GM23338 (cell line): Measurements from ENCODE around the gene GALNT7. TPM values are rescaled to one million over a fixed set of nuclear protein-coding genes. Genes with fewer than 3 reads are reported as not detected.

ENCODE experiments used
- ATAC-seq: fragments of 200-7000 bp; cut with Tn5 transposase; 3 replicates; pipeline ENCODE4 v1.9.1; 2020
- DNase-seq: peaks from one replicate; pipeline ENCODE4 v3.0.0-alpha.2; 2015; ENCODE audit warnings: low spot score
- H2AFZ ChIP-seq: fragments of 200-600 bp; sonication (generic); 2 replicates; pipeline ENCODE4 v1.8.0; 2016; ENCODE audit warnings: antibody characterized with exemption, mild to moderate bottlenecking, moderate library complexity
- H3F3A ChIP-seq: fragments of 200-600 bp; sonication (generic); replicated peaks from 2 replicates; pipeline ENCODE4 v1.8.0; 2017; ENCODE audit warnings: antibody characterized with exemption, mixed run types, low read depth
- H3K27ac ChIP-seq: fragments of 200-600 bp; sonication (generic); 2 replicates; pipeline ENCODE4 v1.6.1; 2016; ENCODE audit warnings: low read depth
- H3K27me3 ChIP-seq: fragments of 200-600 bp; sonication (generic); 2 replicates; pipeline ENCODE4 v1.8.0; 2016; ENCODE audit warnings: mild to moderate bottlenecking, mixed run types, moderate library complexity; ENCODE audit not compliant: insufficient read depth
- H3K36me3 ChIP-seq: fragments of 200-600 bp; sonication (generic); 2 replicates; pipeline ENCODE4 v1.8.0; 2016; ENCODE audit warnings: mild to moderate bottlenecking; ENCODE audit not compliant: insufficient read depth
- H3K4me1 ChIP-seq: fragments of 200-600 bp; sonication (generic); 2 replicates; pipeline ENCODE4 v1.8.0; 2016; ENCODE audit warnings: mild to moderate bottlenecking, moderate library complexity; ENCODE audit not compliant: insufficient read depth
- H3K4me2 ChIP-seq: fragments of 200-600 bp; sonication (generic); 2 replicates; pipeline ENCODE4 v1.7.1; 2017; ENCODE audit warnings: mixed run types
- H3K4me3 ChIP-seq: fragments of 200-600 bp; sonication (generic); 2 replicates; pipeline ENCODE4 v1.6.1; 2016; ENCODE audit warnings: mixed run types
- H3K79me2 ChIP-seq: fragments of 200-600 bp; sonication (generic); replicated peaks from 2 replicates; pipeline ENCODE4 v1.8.0; 2017; ENCODE audit warnings: mild to moderate bottlenecking; ENCODE audit not compliant: insufficient read depth
- H3K9me2 ChIP-seq: fragments of 200-600 bp; sonication (generic); 2 replicates; pipeline ENCODE4 v1.8.0; 2017; ENCODE audit not compliant: insufficient read depth
- H4K20me1 ChIP-seq: fragments of 200-600 bp; sonication (generic); replicated peaks from 2 replicates; pipeline ENCODE4 v1.8.0; 2017; ENCODE audit warnings: mild to moderate bottlenecking; ENCODE audit not compliant: insufficient read depth
- H3K27ac Mint-ChIP-seq: 2 replicates; pipeline ENCODE4 v1.8.0; 2020; ENCODE audit warnings: inconsistent platforms, mild to moderate bottlenecking, moderate library complexity, mixed read lengths
- H3K27me3 Mint-ChIP-seq: 3 replicates; pipeline ENCODE4 v1.8.0; 2022; ENCODE audit warnings: low read depth, mild to moderate bottlenecking, moderate library complexity, mixed read lengths, inconsistent platforms; ENCODE audit not compliant: insufficient read depth, poor library complexity
- H3K36me3 Mint-ChIP-seq: 3 replicates; pipeline ENCODE4 v1.8.0; 2021; ENCODE audit warnings: low read depth, mild to moderate bottlenecking, inconsistent platforms, moderate library complexity, mixed read lengths
- H3K4me1 Mint-ChIP-seq: 3 replicates; pipeline ENCODE4 v1.8.0; 2020; ENCODE audit warnings: mild to moderate bottlenecking, inconsistent platforms, mixed read lengths
- H3K4me3 Mint-ChIP-seq: 3 replicates; pipeline ENCODE4 v1.8.0; 2021; ENCODE audit warnings: moderate library complexity, mild to moderate bottlenecking, inconsistent platforms, mixed read lengths
- H3K9me3 Mint-ChIP-seq: 3 replicates; pipeline ENCODE4 v1.8.0; 2020; ENCODE audit warnings: moderate library complexity, mild to moderate bottlenecking, inconsistent platforms, mixed read lengths
- CTCF ChIP-seq, 2 experiments: fragments of 200-600 bp in 1 of 2; sonication (generic) in 1 of 2; conservative IDR thresholded peaks; 2 replicates each; pipeline versions ENCODE4 v1.5.1 to v1.6.1; 2016 to 2017; ENCODE audit warnings: antibody characterized with exemption in 2 of 2, low read depth in 2 of 2, mild to moderate bottlenecking in 2 of 2, moderate library complexity in 1 of 2
- NANOG ChIP-seq: IDR thresholded peaks from 2 replicates; pipeline ENCODE4 v1.6.1; 2016; ENCODE audit warnings: antibody characterized with exemption, borderline replicate concordance
- ZNF462 ChIP-seq: fragments of 250-450 bp; sonication (Bioruptor Pico); IDR thresholded peaks from 2 replicates; pipeline ENCODE4 v1.5.0; 2020; ENCODE audit warnings: mild to moderate bottlenecking, moderate library complexity
- polyA plus RNA-seq: library from polyadenylated mRNA; unstranded; fragments of >200 nt; fragmentation: Nextera tagmentation; extraction: Ambion mirVana; gene quantifications from 2 replicates; pipeline ENCODE4 v1.2.1, GENCODE V29; 2016
- total RNA-seq: library from RNA; depleted of rRNA; stranded (reverse); fragments of >200 nt; shearing (Covaris generic); gene quantifications from 2 replicates; pipeline ENCODE4 v1.2.3, GENCODE V29; 2014

Gene GALNT7
- total and polyA plus RNA-seq, 2 experiments from 2014 or later: 31.8 to 72.2 TPM

GRCh38 chr4:173318240-173318639, 149.6 kb downstream of the GALNT7 start (continued):
- TF ChIP-seq ZNF462 (CRISPR knock-in tag): no peak

GRCh38 chr4:173318648-173319211, 150.1 kb downstream of the GALNT7 start:
- no peaks in the 10 kb centered on the region for H3F3A ChIP-seq
- Mint-ChIP-seq H3K27ac (peak overlapping the region; percentile 28; the same call in 1 of the 2 replicates), H3K27me3 (peaks cover 2% of the 10 kb centered on the region), H3K9me3 (no peaks in the 10 kb centered on the region), H3K4me1 (peaks cover 25% of the 10 kb centered on the region; the same call in 2 of the 3 replicates), H3K4me3 (no peak overlapping the region), H3K36me3 (peaks cover 21% of the 10 kb centered on the region; the same call in 2 of the 3 replicates)
- no peaks in the 10 kb centered on the region for H4K20me1 ChIP-seq
- peak overlapping the region; percentile 17; the same call in 1 of the 2 replicates for H3K4me3 ChIP-seq
- peak overlapping the region; percentile 48 for H3K4me2 ChIP-seq
- DNase-seq: peak; percentile 35
- no peaks in the 10 kb centered on the region; the same call in 1 of the 2 replicates for H3K36me3 ChIP-seq
- peaks cover 22% of the 10 kb centered on the region for H3K4me1 ChIP-seq
- no peaks in the 10 kb centered on the region for H3K9me2 ChIP-seq
- H3K27ac ChIP-seq: 0 out of 2 replicates have a peak overlapping the region, but pooled peaks have one; percentile 26
- H3K27me3 ChIP-seq: no peaks in the 10 kb centered on the region
- no peak overlapping the region for H2AFZ ChIP-seq
- no peak; a peak in 1 of 4 replicates for TF ChIP-seq CTCF (conservative IDR thresholded peaks at IDR 0.05; ENCODE audit: low read depth in 2 of 2)
- TF ChIP-seq NANOG: peak; percentile 55; the same call in 1 of the 2 replicates
- no peak for ATAC-seq
- no peaks in the 10 kb centered on the region for H3K79me2 ChIP-seq
